ENCODE measurements around the gene TUBA1B. TPM values are rescaled to one million over a fixed set of nuclear protein-coding genes. Genes with fewer than 3 reads are reported as not detected.

The TUBA1B gene
- total RNA-seq, 1 donor from 2014 or later = 739 TPM

GRCh38 chr12:49091056-49091835 is 39.9 kb downstream of the TUBA1B start:
- no peak for DNase-seq (ENCODE audit: low read depth)
- peaks cover 47% of the 10 kb centered on the region for H3K27me3 ChIP-seq (ENCODE audit: control insufficient read depth, insufficient read depth, low read length)
- TF ChIP-seq, protein P1, sequence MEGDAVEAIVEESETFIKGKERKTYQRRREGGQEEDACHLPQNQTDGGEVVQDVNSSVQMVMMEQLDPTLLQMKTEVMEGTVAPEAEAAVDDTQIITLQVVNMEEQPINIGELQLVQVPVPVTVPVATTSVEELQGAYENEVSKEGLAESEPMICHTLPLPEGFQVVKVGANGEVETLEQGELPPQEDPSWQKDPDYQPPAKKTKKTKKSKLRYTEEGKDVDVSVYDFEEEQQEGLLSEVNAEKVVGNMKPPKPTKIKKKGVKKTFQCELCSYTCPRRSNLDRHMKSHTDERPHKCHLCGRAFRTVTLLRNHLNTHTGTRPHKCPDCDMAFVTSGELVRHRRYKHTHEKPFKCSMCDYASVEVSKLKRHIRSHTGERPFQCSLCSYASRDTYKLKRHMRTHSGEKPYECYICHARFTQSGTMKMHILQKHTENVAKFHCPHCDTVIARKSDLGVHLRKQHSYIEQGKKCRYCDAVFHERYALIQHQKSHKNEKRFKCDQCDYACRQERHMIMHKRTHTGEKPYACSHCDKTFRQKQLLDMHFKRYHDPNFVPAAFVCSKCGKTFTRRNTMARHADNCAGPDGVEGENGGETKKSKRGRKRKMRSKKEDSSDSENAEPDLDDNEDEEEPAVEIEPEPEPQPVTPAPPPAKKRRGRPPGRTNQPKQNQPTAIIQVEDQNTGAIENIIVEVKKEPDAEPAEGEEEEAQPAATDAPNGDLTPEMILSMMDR (IDR thresholded peaks at IDR 0.05; ENCODE audit: insufficient read depth, low read length, poor library complexity, severe bottlenecking) = no peak
- no peaks in the 10 kb centered on the region for H3K36me3 ChIP-seq (ENCODE audit: control insufficient read depth, insufficient read depth, low read length)
- no peak overlapping the region for H3K4me3 ChIP-seq (ENCODE audit: low read depth, low read length)

DNA sequence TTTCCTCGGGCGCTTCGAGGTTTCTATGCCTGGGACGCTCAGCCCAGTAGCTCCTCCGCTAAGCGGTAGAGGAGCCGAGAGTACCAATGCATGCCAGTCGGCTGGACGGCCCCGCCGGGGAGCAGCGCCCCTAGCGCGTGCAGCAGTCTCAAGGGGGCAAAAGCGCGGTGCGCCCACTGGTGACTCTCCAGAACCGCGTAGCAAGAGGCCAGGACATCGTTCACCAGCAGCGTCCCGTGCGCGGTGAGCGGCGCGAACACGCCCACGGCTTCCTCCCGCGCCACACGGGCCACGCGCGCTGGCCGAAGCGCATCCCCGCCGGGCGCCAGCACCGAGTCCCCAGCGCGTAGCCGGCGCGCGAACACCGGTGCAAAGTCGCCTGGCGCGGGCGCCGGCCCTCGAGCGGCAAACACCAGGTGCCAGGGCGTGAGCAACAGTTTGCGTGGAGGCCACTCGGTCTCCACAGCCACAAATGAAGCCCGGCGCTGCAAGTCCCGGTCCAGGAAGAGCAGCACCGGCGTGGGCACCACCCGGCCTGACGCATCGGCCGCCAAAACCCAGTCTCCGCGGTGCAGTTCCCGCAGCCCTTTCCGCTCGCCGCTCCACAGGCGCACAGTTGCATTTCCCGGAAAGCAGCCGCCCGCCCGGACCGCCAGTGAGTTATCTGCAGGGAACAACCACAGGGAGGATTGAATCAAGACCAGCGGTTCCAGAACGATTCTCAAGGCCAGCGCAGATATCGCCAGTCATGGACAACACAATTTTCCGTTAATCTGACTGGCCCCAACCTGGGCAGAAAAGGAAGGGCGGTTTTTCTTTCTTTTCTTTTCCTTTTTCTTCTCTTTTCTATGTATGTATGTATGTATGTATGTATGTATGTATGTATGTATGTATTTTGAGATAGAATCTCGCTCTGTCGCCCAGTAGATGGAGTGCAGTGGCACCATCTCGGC is 41.1 kb downstream of the TUBA1B start:
- TF ChIP-seq, protein P1 (IDR thresholded peaks at IDR 0.05; ENCODE audit: insufficient read depth, low read length, poor library complexity, severe bottlenecking) = peak; percentile 51
- peak overlapping the region; percentile 21 for H3K4me3 ChIP-seq (ENCODE audit: low read depth, low read length)
- DNase-seq (ENCODE audit: low read depth) = no peak

DNA sequence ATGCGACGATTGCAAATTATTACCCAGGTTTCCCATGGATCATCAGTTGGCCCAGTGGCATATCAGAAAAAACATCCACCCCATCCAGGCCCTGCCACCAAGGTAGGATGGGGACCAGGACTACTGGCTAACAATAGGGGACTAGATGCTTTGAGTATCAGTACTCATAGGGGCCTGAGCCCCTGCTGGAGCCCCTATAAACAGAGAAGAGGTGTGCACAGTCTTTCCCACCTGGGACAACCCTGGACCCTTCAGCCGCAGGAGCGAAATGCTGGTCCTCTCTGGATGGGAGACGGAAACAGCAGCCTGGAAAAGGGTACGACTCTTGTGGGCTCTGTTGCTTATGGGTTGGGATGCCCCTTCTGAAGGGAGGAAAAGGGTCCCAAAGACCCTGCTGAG is 42.3 kb downstream of the TUBA1B start:
- no peak for DNase-seq (ENCODE audit: low read depth)
- TF ChIP-seq, protein P1 (IDR thresholded peaks at IDR 0.05; ENCODE audit: insufficient read depth, low read length, poor library complexity, severe bottlenecking) = no peak
- Histone ChIP-seq H3K4me3 (ENCODE audit: low read depth, low read length) (no peak overlapping the region), H3K27me3 (ENCODE audit: control insufficient read depth, insufficient read depth, low read length) (peaks cover 37% of the 10 kb centered on the region), H3K36me3 (ENCODE audit: control insufficient read depth, insufficient read depth, low read length) (no peaks in the 10 kb centered on the region)

More for the DNA sequence above, 41.1 kb downstream of the TUBA1B start:
- H3K36me3 ChIP-seq (ENCODE audit: control insufficient read depth, insufficient read depth, low read length) = no peaks in the 10 kb centered on the region
- peaks cover 47% of the 10 kb centered on the region for H3K27me3 ChIP-seq (ENCODE audit: control insufficient read depth, insufficient read depth, low read length)

GRCh38 chr12:49088150-49088931 is 42.9 kb downstream of the TUBA1B start:
- Histone ChIP-seq H3K36me3 (ENCODE audit: control insufficient read depth, insufficient read depth, low read length) (no peaks in the 10 kb centered on the region), H3K27me3 (ENCODE audit: control insufficient read depth, insufficient read depth, low read length) (peaks cover 31% of the 10 kb centered on the region), H3K4me3 (ENCODE audit: low read depth, low read length) (no peak overlapping the region)
- DNase-seq (ENCODE audit: low read depth) = peak; percentile 93
- TF ChIP-seq, protein P1 (IDR thresholded peaks at IDR 0.05; ENCODE audit: insufficient read depth, low read length, poor library complexity, severe bottlenecking) = peak; percentile 92

DNA sequence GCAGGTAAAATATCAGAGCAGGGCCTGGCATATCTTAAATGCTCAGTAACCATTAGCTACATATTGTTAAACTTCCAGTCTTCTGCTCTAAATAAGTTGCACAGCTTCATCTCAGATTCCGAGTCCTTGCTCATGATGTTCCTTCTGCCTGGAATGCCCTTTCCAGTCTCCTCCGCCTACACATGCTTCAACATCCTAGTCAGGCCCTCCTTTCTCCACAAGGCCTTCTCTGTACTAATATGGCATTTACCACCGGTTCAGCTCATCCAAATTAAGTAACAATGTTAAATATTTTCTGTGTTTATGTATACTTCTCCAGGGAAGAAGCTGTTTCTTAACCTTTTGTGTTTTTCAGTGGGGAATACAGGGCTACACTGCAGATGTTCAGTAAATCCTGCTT is 45.1 kb downstream of the TUBA1B start:
- no peak for DNase-seq (ENCODE audit: low read depth)
- H3K4me3 ChIP-seq (ENCODE audit: low read depth, low read length) = no peak overlapping the region

More for the DNA sequence above, 45.1 kb downstream of the TUBA1B start:
- H3K36me3 ChIP-seq (ENCODE audit: control insufficient read depth, insufficient read depth, low read length) = no peaks in the 10 kb centered on the region
- TF ChIP-seq, protein P1 (IDR thresholded peaks at IDR 0.05; ENCODE audit: insufficient read depth, low read length, poor library complexity, severe bottlenecking) = no peak
- H3K27me3 ChIP-seq (ENCODE audit: control insufficient read depth, insufficient read depth, low read length) = peaks cover 24% of the 10 kb centered on the region

Data from kidney epithelial cell (primary cell).